GM18861 (cell line): ENCODE data around the gene DNPEP.
"Not testable (repeated sequence)": the region's sequence is repeated elsewhere in the genome, so short reads cannot be mapped to it uniquely, and the experiment has no call there.

Experiments used
- ATAC-seq: cut with Tn5 transposase; IDR thresholded peaks from one replicate; pipeline ENCODE4 v1.9.1; 2021; ENCODE audit not compliant: unreplicated experiment

Gene DNPEP

GRCh38 chr2:219419331-219420197 is 31.9 kb upstream of the DNPEP start:
- ATAC-seq, result no peak

DNA sequence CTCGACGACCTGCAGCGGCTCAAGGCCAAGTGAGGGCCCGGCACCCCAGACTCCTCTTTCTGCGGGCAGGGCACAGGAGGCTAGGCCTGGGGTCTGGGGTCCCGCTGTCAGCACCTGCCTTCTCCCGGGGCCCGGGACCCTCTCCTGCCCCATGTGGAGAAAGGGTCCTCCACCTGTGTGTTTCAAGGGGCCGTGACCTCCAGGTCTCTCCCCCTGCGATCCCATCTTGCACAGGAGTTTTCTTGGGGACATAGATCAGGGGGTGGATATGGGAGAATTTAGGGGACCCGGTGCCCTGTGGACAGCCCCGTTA is 31.3 kb upstream of the DNPEP start:
- ATAC-seq, result no peak

DNA sequence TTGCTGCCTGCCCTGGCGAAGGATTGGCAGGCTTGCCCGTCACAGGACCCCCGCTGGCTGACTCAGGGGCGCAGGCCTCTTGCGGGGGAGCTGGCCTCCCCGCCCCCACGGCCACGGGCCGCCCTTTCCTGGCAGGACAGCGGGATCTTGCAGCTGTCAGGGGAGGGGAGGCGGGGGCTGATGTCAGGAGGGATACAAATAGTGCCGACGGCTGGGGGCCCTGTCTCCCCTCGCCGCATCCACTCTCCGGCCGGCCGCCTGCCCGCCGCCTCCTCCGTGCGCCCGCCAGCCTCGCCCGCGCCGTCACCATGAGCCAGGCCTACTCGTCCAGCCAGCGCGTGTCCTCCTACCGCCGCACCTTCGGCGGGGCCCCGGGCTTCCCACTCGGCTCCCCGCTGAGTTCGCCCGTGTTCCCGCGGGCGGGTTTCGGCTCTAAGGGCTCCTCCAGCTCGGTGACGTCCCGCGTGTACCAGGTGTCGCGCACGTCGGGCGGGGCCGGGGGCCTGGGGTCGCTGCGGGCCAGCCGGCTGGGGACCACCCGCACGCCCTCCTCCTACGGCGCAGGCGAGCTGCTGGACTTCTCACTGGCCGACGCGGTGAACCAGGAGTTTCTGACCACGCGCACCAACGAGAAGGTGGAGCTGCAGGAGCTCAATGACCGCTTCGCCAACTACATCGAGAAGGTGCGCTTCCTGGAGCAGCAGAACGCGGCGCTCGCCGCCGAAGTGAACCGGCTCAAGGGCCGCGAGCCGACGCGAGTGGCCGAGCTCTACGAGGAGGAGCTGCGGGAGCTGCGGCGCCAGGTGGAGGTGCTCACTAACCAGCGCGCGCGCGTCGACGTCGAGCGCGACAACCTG is 30.7 kb upstream of the DNPEP start, which contains the start of gene DES:
Gene DES, plus strand, starts transcription at position 223 of the 857 bp plus-strand sequence. Its CDS starts 86 bp downstream, at position 309.
- no peak for ATAC-seq

GRCh38 chr2:219417374-219417773 is 29.7 kb upstream of the DNPEP start:
- no peak for ATAC-seq

- no peak for ATAC-seq
Observed at GRCh38 chr2:219416938-219417337, 29.2 kb upstream of the DNPEP start.

GRCh38 chr2:219416235-219416602 is 28.5 kb upstream of the DNPEP start:
- no peak for ATAC-seq

DNA sequence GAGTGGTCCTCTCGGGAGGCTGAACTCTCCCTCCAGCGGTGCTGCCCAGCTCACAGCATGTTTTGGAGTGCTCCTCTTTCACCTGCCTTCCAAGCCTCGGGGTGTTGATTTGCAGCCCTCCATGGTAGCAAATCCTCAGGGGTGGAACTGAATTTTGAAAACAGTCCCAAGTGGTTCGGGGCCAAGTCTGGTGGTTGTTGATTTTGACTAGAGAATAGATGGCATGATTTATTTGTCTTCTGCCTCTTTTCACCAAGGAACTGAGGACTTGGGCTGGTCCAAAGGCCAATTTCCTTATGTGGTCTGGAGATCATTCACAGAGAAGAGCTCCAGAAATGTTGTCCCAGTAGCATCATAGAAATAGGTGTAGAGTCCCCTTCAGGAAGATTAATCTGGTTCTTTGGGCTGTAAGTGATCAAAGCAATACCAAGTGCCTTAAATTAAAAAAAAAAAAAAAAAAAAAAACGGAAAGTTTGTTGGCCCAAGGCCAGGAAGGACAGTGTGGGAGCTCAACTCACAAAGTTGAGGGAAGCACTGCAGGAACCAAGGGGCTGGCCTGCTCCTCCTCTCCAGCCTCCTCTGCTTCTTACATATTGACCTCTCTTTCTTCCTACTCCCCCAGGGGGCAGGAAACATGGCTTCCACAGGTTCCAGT is 28.0 kb upstream of the DNPEP start:
- ATAC-seq, result no peak

- no peak for ATAC-seq
Observed at GRCh38 chr2:219414857-219415256, 27.1 kb upstream of the DNPEP start.

DNA sequence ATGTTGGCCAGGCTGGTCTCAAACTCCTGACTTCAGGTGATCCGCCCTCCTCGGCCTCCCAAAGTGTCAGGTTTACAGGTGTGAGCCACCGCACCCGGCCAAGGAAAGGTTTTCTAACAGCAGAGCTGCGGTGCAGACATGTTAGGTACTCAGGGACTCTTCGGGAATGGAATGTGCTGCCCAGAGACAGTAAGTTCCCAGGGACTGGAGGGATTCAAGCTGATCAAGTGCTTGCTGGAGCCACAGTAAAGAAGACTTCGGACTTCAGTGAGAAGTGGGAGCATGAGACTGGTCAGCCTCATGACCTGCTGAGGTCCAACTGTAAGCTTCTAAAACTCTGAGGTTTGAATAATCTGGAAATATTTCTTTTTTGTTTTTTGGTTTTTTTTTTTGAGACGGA is 22.7 kb upstream of the DNPEP start:
- no peak for ATAC-seq

DNA sequence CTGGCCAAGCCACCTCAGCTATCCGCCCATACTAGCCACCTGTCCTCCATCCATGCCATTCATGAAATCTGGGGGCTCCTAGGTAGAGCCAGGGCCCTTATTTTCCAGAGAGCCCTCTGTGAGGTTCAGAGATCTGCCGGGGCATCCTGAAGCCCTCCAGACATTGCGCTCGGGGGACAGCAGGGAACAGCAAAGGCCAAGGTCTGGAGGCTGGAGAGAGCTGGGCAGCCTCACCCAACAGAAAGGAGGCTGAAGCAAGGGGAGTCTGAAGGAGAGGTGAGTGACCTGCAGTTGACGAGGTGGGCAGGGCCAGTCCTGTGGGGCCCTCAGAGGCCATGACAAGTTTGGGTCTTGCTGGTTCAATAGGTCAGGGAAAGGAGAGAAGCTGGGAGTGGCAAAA is 21.9 kb upstream of the DNPEP start:
- ATAC-seq, result no peak

DNA sequence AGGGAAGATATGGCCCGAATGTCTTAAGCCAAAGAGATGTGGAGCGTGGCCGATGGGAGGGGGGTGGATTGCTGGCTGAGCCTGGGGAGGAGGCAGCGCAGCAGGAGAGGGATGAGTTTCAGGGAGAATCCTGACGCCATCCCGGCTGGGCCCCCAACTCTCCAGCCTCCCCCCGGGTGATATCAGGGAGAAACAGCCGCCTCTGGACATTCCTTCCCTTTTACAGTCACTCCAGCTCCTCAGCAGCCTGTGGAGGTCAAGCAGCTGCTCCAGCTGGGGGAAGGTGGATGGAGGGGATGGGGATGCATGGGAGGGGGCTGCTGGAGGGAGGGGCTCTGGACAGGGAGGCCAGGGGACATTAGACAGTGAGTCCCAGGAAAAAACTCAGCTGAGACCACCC is 20.9 kb upstream of the DNPEP start:
- ATAC-seq, result no peak

DNA sequence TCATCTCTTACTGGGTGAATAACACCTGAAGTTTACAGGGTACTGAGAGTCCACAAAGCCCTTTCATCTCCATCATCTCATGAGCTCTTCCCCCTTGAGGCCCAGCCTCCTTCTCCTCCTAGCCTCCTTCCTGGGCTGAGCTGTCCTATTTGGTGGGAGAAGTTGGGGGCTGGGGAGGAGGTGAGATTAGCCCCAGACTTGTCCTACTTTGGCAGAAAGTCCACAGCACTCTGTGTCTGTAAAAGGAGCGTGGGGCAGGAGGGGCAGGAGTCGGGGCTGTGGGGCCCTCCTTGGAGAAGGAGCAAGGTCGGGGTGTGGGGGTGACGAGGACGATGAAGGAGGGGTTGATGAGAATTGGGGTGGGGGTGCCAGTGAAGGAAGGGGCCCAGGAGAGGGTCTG is 20.5 kb upstream of the DNPEP start:
- no peak for ATAC-seq

GRCh38 chr2:219407343-219407742 is 19.6 kb upstream of the DNPEP start:
- not testable (repeated sequence) for ATAC-seq

GRCh38 chr2:219406861-219407230 is 19.1 kb upstream of the DNPEP start:
- ATAC-seq, result no peak

DNA sequence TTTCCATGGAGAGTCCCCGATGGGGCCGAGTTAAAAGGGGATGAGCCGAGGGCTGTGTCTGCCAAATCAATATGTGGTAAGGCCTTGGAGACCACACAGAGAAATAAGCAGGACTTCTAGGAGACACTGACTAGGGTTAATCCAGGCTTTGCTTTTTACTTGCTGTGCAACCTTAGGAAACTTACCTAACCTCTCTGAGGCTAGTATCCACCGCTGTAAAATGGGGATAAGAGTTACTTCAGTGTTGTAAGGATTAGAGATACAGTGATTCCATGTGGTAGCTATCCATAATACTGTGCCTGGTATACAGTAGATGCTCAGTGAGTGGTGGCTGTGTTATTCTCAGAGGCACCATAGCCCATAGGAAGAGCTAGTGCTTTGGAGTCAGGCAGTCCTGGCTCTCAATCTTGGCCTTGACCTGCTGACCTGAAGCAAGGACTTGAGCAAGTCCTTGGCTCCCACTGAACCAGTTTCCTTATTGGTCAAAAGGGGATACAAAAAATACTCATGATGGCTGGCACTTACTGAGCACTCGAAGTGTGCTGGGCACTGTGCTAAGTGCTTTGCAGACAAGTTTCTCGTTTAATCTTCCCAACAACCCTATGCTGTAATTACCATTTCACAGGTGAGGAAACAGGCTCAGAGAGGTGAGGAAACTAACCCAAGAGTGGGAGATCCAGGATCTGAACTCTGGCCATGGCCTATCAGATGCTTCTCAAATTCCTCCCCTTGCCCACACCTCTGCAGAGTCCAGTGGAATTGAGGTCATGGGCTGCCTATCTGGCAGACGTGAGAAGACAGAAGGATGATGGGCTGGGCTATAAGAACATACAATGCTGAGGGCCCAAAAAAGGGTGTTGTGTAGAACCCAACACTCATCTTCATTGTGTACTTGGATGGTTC is 18.5 kb upstream of the DNPEP start:
- no peak for ATAC-seq

DNA sequence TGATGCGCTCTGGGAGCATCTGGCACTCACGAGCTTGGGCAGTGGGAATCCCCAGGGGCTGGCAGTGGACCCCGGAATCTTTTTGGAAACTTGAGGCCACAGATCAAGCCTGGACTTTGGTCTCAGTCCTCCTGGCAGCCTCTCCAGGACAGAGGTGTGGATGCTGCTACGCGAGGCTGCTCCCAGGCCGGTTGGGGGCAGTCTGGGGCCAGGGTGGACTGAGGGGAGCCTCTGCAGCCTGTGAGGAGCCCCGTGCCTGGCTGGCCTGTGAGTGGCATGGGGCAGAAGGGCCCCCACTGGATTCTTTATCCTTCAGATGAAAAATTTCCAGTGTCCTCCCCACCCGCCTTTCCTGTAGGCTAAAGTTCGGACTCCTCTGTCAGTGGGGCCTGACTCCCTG is 17.7 kb upstream of the DNPEP start:
- no peak for ATAC-seq

- ATAC-seq, result no peak
Observed at GRCh38 chr2:219404954-219405353, 17.2 kb upstream of the DNPEP start.

DNA sequence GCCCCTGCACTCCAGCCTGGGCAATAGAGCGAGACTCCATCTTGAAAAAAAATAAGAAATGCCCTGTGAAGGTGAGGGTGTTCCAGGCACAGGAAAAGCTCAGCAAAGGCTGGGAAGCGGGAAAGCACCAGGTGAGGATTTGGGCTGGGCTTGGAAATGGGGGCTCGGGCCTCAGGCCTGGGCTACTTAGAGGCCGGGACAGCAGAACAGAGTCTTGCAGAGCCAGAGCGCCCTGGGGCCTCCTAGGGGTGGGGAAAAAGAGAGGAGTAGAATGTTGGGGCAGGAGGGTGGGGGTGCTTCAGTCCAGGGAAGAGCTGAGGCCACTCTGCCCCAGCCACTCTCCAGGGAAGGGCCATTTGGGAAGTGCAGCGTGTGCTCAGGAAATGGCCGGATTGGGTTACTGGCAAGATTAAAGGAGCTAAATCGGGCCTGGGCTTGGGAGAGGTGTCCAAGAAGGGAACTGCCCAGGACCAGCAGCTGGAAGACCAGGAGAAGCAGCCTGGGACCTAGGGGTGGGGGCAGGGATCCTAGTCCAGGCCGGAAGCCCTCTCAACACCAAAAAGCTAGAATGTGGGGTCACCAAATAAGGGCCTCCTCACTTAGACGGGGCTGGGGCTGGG is 16.7 kb upstream of the DNPEP start:
- ATAC-seq, result no peak

DNA sequence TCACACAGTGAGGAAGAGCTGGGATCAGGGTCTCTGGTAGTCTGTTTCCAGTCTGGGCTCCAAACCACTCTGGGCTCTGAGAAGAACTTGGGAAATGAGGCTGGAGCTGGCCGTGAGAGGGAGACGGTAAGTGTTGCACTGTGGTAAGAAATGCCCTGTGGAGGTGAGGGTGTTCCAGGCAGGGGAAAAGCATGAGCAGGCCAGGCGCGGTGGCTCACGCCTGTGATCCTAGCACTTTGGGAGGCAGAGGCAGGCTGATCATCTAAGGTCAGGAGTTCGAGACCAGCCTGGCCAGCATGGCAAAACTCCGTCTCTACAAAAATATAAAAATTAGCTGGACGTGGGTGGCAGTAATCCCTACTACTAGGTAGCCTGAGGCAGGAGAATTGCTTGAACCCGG is 16.1 kb upstream of the DNPEP start:
- ATAC-seq, result no peak
